Measurements from ENCODE around the gene LSAMP. TPM values are rescaled to one million over a fixed set of nuclear protein-coding genes. Genes with fewer than 3 reads are reported as not detected.

Gene LSAMP
- total RNA-seq, 1 experiment from 2014 or later, result 0.90 TPM

DNA sequence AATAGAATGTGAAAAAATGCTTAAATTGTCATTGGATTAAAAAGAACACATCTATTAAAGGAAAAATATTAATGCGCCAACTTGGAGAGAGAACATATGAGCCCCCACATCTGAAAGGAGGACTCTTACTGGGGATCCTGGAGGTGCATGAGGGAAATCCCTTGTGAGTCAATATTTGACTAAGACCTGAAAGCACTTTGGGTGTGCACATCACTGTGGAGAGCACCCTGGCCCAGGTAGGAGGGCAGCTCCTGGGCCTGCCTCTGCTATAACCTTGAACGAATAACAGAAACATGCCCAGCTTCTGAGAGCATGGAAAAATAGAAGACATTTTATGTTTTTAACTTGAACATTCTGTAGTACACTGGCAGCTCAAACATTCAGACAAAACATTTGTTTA, 622.2 kb downstream of the LSAMP start:
- Histone ChIP-seq H4K91ac (ENCODE audit: insufficient read length, low read depth, low read length) (no peak overlapping the region), H3K4me1 (ENCODE audit: insufficient read depth, low read length) (no peaks in the 10 kb centered on the region), H3K4me2 (ENCODE audit: insufficient read depth, insufficient read length, low read length) (no peak overlapping the region), H2BK15ac (ENCODE audit: low read depth, low read length) (no peak overlapping the region), H3T11ph (ENCODE audit: low read length) (no peak overlapping the region), H3K79me2 (ENCODE audit: insufficient read depth, low read length) (no peaks in the 10 kb centered on the region), H3K23ac (ENCODE audit: insufficient read length, low read depth, low read length) (no peak overlapping the region), H3K27ac (ENCODE audit: insufficient read length, low read depth, low read length) (no peak overlapping the region), H3K9me3 (ENCODE audit: control insufficient read depth, low read depth, low read length) (no peaks in the 10 kb centered on the region), H2BK20ac (ENCODE audit: low read depth, low read length, poor library complexity, severe bottlenecking) (no peak overlapping the region), H3K23me2 (ENCODE audit: insufficient read length, low read depth, low read length, poor library complexity, severe bottlenecking) (no peaks in the 10 kb centered on the region), H2AFZ (ENCODE audit: low read length) (no peak overlapping the region), H3K4ac (ENCODE audit: low read depth, low read length) (no peak overlapping the region), H4K5ac (ENCODE audit: insufficient read length, low read depth, low read length) (no peak overlapping the region), H3K27me3 (ENCODE audit: insufficient read depth, low read length) (no peaks in the 10 kb centered on the region), H2AK5ac (ENCODE audit: insufficient read length, low read length) (no peak overlapping the region), H3K56ac (ENCODE audit: insufficient read length, low read depth, low read length) (no peak overlapping the region), H4K20me1 (ENCODE audit: control insufficient read depth, insufficient read depth, insufficient read length) (no peaks in the 10 kb centered on the region), H2BK120ac (ENCODE audit: low read depth, low read length, poor library complexity, severe bottlenecking) (no peak overlapping the region), H3K79me1 (ENCODE audit: insufficient read depth, low read depth, low read length, poor library complexity, severe bottlenecking) (no peaks in the 10 kb centered on the region), H3K18ac (ENCODE audit: insufficient read length, low read depth, low read length) (no peak overlapping the region), H4K8ac (replicated peaks; ENCODE audit: insufficient read length, low read depth, low read length) (no peak overlapping the region), H3K9ac (ENCODE audit: extremely low read depth, insufficient read length, low read length) (no peak overlapping the region), H2BK5ac (ENCODE audit: insufficient read length, low read length) (no peak overlapping the region), H2BK12ac (ENCODE audit: insufficient read length, low read depth, low read length) (no peak overlapping the region), H3K14ac (ENCODE audit: insufficient read depth, low read length) (no peak overlapping the region)
- no peak for DNase-seq
- Mint-ChIP-seq H3K4me1 (no peaks in the 10 kb centered on the region), H3K9me3 (no peaks in the 10 kb centered on the region), H3K4me3 (no peak overlapping the region), H3K36me3 (ENCODE audit: insufficient read depth in 1 of 3, low read depth in 3 of 3) (no peaks in the 10 kb centered on the region), H3K27me3 (ENCODE audit: low read depth) (no peaks in the 10 kb centered on the region), H3K27ac (no peak overlapping the region)
- TF ChIP-seq, protein P1, sequence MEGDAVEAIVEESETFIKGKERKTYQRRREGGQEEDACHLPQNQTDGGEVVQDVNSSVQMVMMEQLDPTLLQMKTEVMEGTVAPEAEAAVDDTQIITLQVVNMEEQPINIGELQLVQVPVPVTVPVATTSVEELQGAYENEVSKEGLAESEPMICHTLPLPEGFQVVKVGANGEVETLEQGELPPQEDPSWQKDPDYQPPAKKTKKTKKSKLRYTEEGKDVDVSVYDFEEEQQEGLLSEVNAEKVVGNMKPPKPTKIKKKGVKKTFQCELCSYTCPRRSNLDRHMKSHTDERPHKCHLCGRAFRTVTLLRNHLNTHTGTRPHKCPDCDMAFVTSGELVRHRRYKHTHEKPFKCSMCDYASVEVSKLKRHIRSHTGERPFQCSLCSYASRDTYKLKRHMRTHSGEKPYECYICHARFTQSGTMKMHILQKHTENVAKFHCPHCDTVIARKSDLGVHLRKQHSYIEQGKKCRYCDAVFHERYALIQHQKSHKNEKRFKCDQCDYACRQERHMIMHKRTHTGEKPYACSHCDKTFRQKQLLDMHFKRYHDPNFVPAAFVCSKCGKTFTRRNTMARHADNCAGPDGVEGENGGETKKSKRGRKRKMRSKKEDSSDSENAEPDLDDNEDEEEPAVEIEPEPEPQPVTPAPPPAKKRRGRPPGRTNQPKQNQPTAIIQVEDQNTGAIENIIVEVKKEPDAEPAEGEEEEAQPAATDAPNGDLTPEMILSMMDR (conservative IDR thresholded peaks at IDR 0.05), result no peak
- no CpG with 5 or more reads among the region's 2 CpGs for WGBS (ENCODE audit: extremely low coverage, insufficient read length, low lambda C conversion rate)
